Omental fat pad (tissue), 4 donors: Measurements from ENCODE around the gene KCNMB2. TPM values are rescaled to one million over a fixed set of nuclear protein-coding genes. Genes with fewer than 3 reads are reported as not detected.
"Not testable (repeated sequence)": the region's sequence is repeated elsewhere in the genome, so short reads cannot be mapped to it uniquely, and the experiment has no call there.

Experiments
- ATAC-seq: fragments of 150-250 bp; one replicate; pipeline ENCODE4 v1.9.1; 2016; ENCODE audit warnings: mild to moderate bottlenecking, moderate library complexity; ENCODE audit not compliant: low FRiP score
- DNase-seq: peaks from one replicate; pipeline ENCODE4 v3.0.0-alpha.2; 2019; ENCODE audit warnings: low spot score
- CTCF ChIP-seq, 3 donors: fragments of 450-650 bp; IDR thresholded peaks; one replicate each; pipeline ENCODE4 v1.5.1; 2016 to 2017; ENCODE audit warnings: antibody characterized with exemption in 3 of 3, mild to moderate bottlenecking in 3 of 3, moderate library complexity in 2 of 3
- total RNA-seq, 4 donors: library from RNA; depleted of rRNA; stranded (reverse); fragments of >200 nt; gene quantifications; one replicate each; pipeline ENCODE4 v1.1.0, GENCODE V29; 2016

KCNMB2 gene
- total RNA-seq, 4 donors from 2014 or later: 0.24 to 0.65 TPM; not detected in 2

GRCh38 chr3:178849199-178849910 is 313.1 kb downstream of the KCNMB2 start:
- ATAC-seq: no peak
- no peak for TF ChIP-seq CTCF (IDR thresholded peaks at IDR 0.05)

GRCh38 chr3:178850450-178851190 is 314.4 kb downstream of the KCNMB2 start:
- ATAC-seq (peak; percentile 72), DNase-seq (no peak)
- no peak for TF ChIP-seq CTCF (IDR thresholded peaks at IDR 0.05)

More at GRCh38 chr3:178849199-178849910, 313.1 kb downstream of the KCNMB2 start:
- DNase-seq: no peak

GRCh38 chr3:178851564-178851963 is 315.3 kb downstream of the KCNMB2 start:
- no peak for TF ChIP-seq CTCF (IDR thresholded peaks at IDR 0.05)
- no peak for DNase-seq
- ATAC-seq: no peak

- DNase-seq (no peak), ATAC-seq (no peak)
- TF ChIP-seq CTCF (IDR thresholded peaks at IDR 0.05): no peak
These were observed 320.6 kb downstream of the KCNMB2 start for GRCh38 chr3:178856804-178857203.

- no peak for TF ChIP-seq CTCF (IDR thresholded peaks at IDR 0.05)
- ATAC-seq: no peak
- no peak for DNase-seq
These were observed 323.1 kb downstream of the KCNMB2 start for GRCh38 chr3:178859386-178859785.

GRCh38 chr3:178859900-178860436 is 323.7 kb downstream of the KCNMB2 start:
- not testable (repeated sequence) for ATAC-seq

GRCh38 chr3:178868681-178869080 is 332.4 kb downstream of the KCNMB2 start:
- DNase-seq (no peak), ATAC-seq (no peak)
- no peak for TF ChIP-seq CTCF (IDR thresholded peaks at IDR 0.05)

More at GRCh38 chr3:178859900-178860436, 323.7 kb downstream of the KCNMB2 start:
- not testable (repeated sequence) for DNase-seq
